ENCODE results near the gene SEMA3F.

Gene SEMA3F

GRCh38 chr3:50196253-50196801 lies 41.2 kb downstream of the SEMA3F start:
- no peak overlapping the region for H3K27ac ChIP-seq (ENCODE audit: low read length)
- no peaks in the 10 kb centered on the region for H3K36me3 ChIP-seq (ENCODE audit: control insufficient read depth in 1 of 2, insufficient read depth in 2 of 2, low read length in 2 of 2)
- H3K4me3 ChIP-seq (ENCODE audit: low read depth in 1 of 2, low read length in 2 of 2), result no peak overlapping the region
- no peaks in the 10 kb centered on the region for H3K9me3 ChIP-seq (ENCODE audit: control insufficient read depth in 1 of 2, low read length in 2 of 2)
- H3K27me3 ChIP-seq (ENCODE audit: low read depth, low read length), result peaks cover 22% of the 10 kb centered on the region
- H3K4me1 ChIP-seq (ENCODE audit: control insufficient read depth in 1 of 2, insufficient read depth in 2 of 2, low read length in 2 of 2), result peaks cover 0 to 15% of the 10 kb centered on the region in 2 donors

- peaks cover 41% of the 10 kb centered on the region for H3K27me3 ChIP-seq (ENCODE audit: low read depth, low read length)
- no peaks in the 10 kb centered on the region for H3K36me3 ChIP-seq (ENCODE audit: control insufficient read depth in 1 of 2, insufficient read depth in 2 of 2, low read length in 2 of 2)
- no peak overlapping the region for H3K27ac ChIP-seq (ENCODE audit: low read length)
- H3K4me1 ChIP-seq (ENCODE audit: control insufficient read depth in 1 of 2, insufficient read depth in 2 of 2, low read length in 2 of 2), result peaks cover 0 to 8% of the 10 kb centered on the region in 2 donors
- no peaks in the 10 kb centered on the region for H3K9me3 ChIP-seq (ENCODE audit: control insufficient read depth in 1 of 2, low read length in 2 of 2)
- H3K4me3 ChIP-seq (ENCODE audit: low read depth in 1 of 2, low read length in 2 of 2), result no peak overlapping the region
These were observed 46.6 kb downstream of the SEMA3F start for GRCh38 chr3:50201573-50202315.

DNA sequence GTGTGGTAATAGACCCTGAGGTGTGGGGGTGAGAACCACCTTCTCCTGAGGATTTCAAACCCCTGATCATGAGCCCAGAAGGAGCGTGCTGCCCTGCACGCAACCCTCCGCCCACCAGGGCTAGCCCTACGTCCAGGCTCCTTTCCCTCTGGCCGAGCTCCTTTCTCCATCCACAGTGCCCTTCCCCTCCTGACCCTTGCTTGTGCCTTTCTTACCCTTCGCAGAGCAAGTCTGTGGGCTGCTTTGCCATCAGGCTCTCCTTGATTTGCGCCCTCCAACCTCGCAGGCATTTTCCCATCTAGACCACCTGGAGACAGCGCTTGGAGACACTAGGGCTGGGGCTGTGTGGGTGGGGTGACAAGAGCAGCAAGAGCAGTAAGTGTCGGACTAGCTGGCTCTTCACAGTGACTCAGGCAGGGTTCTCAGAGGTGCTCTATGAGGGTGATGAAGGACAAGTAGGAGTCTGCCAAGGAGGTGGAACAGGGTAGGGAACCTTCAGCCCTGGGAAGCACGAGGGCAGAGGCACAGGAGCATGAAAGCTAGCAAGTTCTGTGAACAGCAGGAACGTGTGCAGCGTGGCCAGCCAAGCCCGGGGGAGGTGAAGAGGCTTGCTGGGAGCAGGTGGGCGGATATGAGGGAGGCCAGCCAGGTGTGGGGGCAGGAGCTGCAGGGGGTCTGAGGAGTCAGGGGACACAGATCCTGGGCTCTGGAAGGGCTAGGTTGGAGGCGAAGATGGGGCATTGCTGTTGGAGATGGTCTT lies 47.4 kb downstream of the SEMA3F start:
- no peaks in the 10 kb centered on the region for H3K36me3 ChIP-seq (ENCODE audit: control insufficient read depth in 1 of 2, insufficient read depth in 2 of 2, low read length in 2 of 2)
- no peak overlapping the region for H3K27ac ChIP-seq (ENCODE audit: low read length)
- H3K4me3 ChIP-seq (ENCODE audit: low read depth in 1 of 2, low read length in 2 of 2), result no peak overlapping the region
- peaks cover 41% of the 10 kb centered on the region for H3K27me3 ChIP-seq (ENCODE audit: low read depth, low read length)
- H3K4me1 ChIP-seq (ENCODE audit: control insufficient read depth in 1 of 2, insufficient read depth in 2 of 2, low read length in 2 of 2), result peaks cover 0 to 8% of the 10 kb centered on the region in 2 donors
- H3K9me3 ChIP-seq (ENCODE audit: control insufficient read depth in 1 of 2, low read length in 2 of 2), result no peaks in the 10 kb centered on the region

DNA sequence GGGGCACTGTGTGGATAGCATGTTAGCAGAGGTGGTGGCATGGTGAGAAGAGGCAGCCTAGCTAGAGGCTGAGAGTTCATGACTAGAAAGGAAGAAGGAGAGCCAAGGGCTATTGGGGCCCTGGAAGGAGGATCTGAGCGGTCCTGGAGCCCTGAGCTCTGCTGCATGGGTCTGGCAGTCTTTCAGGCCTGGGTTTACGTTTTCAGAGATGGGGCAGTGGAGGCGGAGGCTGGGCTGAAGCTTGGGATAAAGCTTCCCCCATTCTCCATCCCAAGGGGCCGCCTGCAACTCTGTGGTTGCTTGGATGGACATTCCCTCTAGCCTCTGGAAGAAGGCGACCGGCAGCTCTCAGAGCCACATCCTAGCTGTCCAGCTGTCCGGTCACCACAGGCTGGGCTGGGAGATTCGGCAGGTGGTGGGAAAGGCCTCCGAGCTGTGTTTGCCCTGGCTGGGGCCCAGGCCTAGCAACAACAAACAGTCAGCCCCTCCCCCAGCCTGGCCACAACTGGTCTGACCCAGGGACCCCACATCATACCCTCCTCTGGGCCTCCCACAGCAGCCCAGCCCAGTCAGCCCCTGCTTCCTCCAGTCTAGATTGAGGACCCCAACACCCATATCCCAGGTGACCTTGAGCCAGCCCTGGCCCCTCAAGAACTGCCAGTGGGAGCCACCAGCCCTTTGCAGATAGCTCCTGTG lies 48.1 kb downstream of the SEMA3F start:
- Histone ChIP-seq H3K9me3 (ENCODE audit: control insufficient read depth in 1 of 2, low read length in 2 of 2) (no peaks in the 10 kb centered on the region), H3K27ac (ENCODE audit: low read length) (no peak overlapping the region), H3K36me3 (ENCODE audit: control insufficient read depth in 1 of 2, insufficient read depth in 2 of 2, low read length in 2 of 2) (no peaks in the 10 kb centered on the region), H3K27me3 (ENCODE audit: low read depth, low read length) (peaks cover 41% of the 10 kb centered on the region), H3K4me1 (ENCODE audit: control insufficient read depth in 1 of 2, insufficient read depth in 2 of 2, low read length in 2 of 2) (peaks cover 0 to 8% of the 10 kb centered on the region in 2 donors), H3K4me3 (ENCODE audit: low read depth in 1 of 2, low read length in 2 of 2) (no peak overlapping the region)

GRCh38 chr3:50203809-50204803 lies 49.0 kb downstream of the SEMA3F start:
- Histone ChIP-seq H3K9me3 (ENCODE audit: control insufficient read depth in 1 of 2, low read length in 2 of 2) (no peaks in the 10 kb centered on the region), H3K36me3 (ENCODE audit: control insufficient read depth in 1 of 2, insufficient read depth in 2 of 2, low read length in 2 of 2) (no peaks in the 10 kb centered on the region), H3K27ac (ENCODE audit: low read length) (no peak overlapping the region), H3K4me1 (ENCODE audit: control insufficient read depth in 1 of 2, insufficient read depth in 2 of 2, low read length in 2 of 2) (peaks cover 0 to 8% of the 10 kb centered on the region in 2 donors), H3K27me3 (ENCODE audit: low read depth, low read length) (peaks cover 41% of the 10 kb centered on the region), H3K4me3 (ENCODE audit: low read depth in 1 of 2, low read length in 2 of 2) (no peak overlapping the region)

DNA sequence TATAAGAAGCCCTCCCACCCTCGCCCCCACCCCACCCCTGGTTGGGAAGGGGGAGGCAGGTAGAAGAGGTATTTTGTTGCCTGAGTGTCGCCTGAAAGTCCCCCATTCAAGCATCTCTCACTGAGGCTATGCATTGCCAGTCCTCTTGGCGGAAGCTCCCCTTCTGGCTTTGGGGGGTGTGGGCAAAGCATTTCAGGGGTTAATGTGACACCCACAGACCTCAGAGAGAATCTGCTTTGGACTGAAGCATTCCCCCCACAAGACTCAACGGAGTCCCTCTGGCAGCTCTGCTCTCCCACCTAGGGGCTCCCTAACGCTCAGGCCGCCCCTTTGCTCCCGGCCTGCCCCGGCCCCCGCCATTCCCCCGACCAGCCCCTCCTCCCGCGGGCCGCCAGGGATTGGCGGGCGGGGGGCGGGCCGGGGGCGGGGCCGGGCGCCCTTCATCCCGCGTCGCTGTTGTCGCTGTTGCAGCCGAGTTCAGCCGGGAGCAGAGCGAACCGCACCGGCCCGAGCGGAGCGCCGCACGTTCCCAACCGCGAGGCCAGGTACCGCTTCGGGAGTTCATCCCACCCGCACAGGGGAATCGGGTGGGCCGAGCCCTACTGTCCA lies 49.8 kb downstream of the SEMA3F start, which contains the start of gene SLC38A3:
SLC38A3 (plus strand) TSS at position 468 of the 609 bp plus-strand sequence. CDS start 8,929 bp downstream, outside the sequence.
- no peaks in the 10 kb centered on the region for H3K36me3 ChIP-seq (ENCODE audit: control insufficient read depth in 1 of 2, insufficient read depth in 2 of 2, low read length in 2 of 2)
- no peak within 1 kb of the TSS for H3K27ac ChIP-seq (ENCODE audit: low read length)
- H3K4me1 ChIP-seq (ENCODE audit: control insufficient read depth in 1 of 2, insufficient read depth in 2 of 2, low read length in 2 of 2), result peaks cover 0 to 8% of the 10 kb centered on the region in 2 donors
- peaks cover 41% of the 10 kb centered on the region for H3K27me3 ChIP-seq (ENCODE audit: low read depth, low read length)
- peak within 1 kb of the TSS in 1 of 2 donors; percentile 59 for H3K4me3 ChIP-seq (ENCODE audit: low read depth in 1 of 2, low read length in 2 of 2)
- H3K9me3 ChIP-seq (ENCODE audit: control insufficient read depth in 1 of 2, low read length in 2 of 2), result no peaks in the 10 kb centered on the region

DNA sequence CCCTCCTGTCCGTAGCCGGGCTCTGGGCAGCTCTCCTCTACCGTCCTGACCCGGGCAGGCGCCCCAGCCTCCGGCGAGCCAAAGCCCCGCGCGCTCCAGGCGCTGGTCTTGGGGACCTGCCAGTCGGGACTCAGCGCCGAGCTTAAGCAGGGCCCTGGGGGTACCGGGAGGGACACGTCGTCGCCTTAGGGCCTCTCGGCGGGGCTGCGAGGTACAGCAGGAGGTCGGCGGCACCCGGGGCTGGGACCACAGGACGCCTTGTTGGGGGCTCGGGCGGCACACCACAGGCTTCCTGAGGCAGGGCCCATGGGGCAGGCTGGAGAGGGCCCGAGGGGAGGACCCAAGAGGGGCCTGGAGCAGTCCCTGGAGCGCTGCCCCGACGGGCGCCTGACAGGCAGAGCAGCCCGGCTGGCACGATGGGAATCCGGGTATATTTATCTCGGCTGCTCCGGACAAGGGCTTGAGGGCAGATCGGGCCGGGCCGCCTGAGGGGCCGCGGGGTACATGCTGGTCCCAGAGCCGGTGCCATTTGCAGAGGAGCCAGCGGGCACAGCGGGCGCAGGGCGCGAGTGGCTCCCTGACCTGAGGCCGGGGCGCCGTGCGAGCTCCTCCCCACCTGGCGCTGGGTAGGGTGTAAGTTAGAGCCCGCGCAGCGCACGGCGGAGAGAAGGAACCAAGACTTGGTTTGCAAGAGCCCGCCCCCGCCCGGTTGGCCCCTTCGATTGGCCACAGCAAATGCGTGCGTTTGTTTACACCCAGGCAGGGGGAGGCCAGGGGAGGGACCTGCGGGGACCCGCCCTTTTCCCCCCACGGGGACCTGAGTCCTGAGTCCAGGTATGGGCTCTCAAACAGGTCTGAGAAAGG lies 50.5 kb downstream of the SEMA3F start:
- Histone ChIP-seq H3K9me3 (ENCODE audit: control insufficient read depth in 1 of 2, low read length in 2 of 2) (no peaks in the 10 kb centered on the region), H3K4me3 (ENCODE audit: low read depth in 1 of 2, low read length in 2 of 2) (peak overlapping the region in 1 of 2 donors; percentile 59), H3K36me3 (ENCODE audit: control insufficient read depth in 1 of 2, insufficient read depth in 2 of 2, low read length in 2 of 2) (no peaks in the 10 kb centered on the region), H3K27ac (ENCODE audit: low read length) (no peak overlapping the region), H3K4me1 (ENCODE audit: control insufficient read depth in 1 of 2, insufficient read depth in 2 of 2, low read length in 2 of 2) (peaks cover 0 to 8% of the 10 kb centered on the region in 2 donors), H3K27me3 (ENCODE audit: low read depth, low read length) (peaks cover 41% of the 10 kb centered on the region)

- no peak overlapping the region for H3K27ac ChIP-seq (ENCODE audit: low read length)
These were observed 52.4 kb downstream of the SEMA3F start for GRCh38 chr3:50207359-50208042.

DNA sequence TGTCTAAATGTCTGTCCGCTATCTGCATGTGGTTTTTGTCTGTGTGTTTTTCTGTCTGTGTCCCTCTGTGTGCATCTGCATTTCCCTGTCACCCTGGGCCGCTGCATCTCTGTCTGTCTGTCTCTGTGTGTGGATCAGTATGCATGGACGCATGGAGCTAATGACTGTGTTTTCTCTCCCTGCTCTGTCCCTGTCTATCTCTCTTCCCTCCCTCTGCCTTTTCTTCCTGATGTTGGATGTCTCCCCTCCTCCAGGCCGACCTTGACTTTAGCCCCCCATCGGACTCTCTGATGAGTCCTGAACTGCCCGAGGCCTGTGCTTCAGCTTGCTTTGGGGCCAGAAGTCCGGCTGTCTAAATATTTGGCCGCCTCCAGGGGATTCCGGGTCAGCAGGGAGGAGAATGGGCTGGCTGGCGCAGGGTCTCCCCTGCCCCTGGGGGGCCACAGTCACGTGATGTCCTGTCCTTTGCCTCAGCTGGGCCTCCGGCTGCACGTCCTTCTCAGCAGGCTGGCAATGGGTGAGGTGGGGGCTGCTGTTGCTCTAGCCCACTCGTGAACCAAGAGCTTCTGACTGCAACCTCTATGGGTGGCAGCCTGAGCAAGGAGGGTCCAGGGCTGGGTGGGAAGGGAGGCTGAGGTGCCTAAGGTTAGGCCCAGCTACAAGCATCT lies 53.7 kb downstream of the SEMA3F start:
- H3K27me3 ChIP-seq (ENCODE audit: low read depth, low read length), result peaks cover 18% of the 10 kb centered on the region
- no peak overlapping the region for H3K4me3 ChIP-seq (ENCODE audit: low read depth in 1 of 2, low read length in 2 of 2)
- H3K36me3 ChIP-seq (ENCODE audit: control insufficient read depth in 1 of 2, insufficient read depth in 2 of 2, low read length in 2 of 2), result no peaks in the 10 kb centered on the region
- no peaks in the 10 kb centered on the region for H3K9me3 ChIP-seq (ENCODE audit: control insufficient read depth in 1 of 2, low read length in 2 of 2)
- H3K4me1 ChIP-seq (ENCODE audit: control insufficient read depth in 1 of 2, insufficient read depth in 2 of 2, low read length in 2 of 2), result peaks cover 0 to 8% of the 10 kb centered on the region in 2 donors
- no peak overlapping the region for H3K27ac ChIP-seq (ENCODE audit: low read length)

More at GRCh38 chr3:50207359-50208042, 52.4 kb downstream of the SEMA3F start:
- Histone ChIP-seq H3K9me3 (ENCODE audit: control insufficient read depth in 1 of 2, low read length in 2 of 2) (no peaks in the 10 kb centered on the region), H3K4me3 (ENCODE audit: low read depth in 1 of 2, low read length in 2 of 2) (no peak overlapping the region), H3K4me1 (ENCODE audit: control insufficient read depth in 1 of 2, insufficient read depth in 2 of 2, low read length in 2 of 2) (peaks cover 0 to 8% of the 10 kb centered on the region in 2 donors), H3K36me3 (ENCODE audit: control insufficient read depth in 1 of 2, insufficient read depth in 2 of 2, low read length in 2 of 2) (no peaks in the 10 kb centered on the region), H3K27me3 (ENCODE audit: low read depth, low read length) (peaks cover 30% of the 10 kb centered on the region)

Data from muscle layer of duodenum (tissue), 2 donors.